CD14-positive monocyte (primary cell): ENCODE results near the gene BAIAP2L1. TPM values are rescaled to one million over a fixed set of nuclear protein-coding genes. Genes with fewer than 3 reads are reported as not detected.

ENCODE experiments used
- DNase-seq, 3 donors: peaks; one replicate each; pipeline ENCODE4 v3.0.0-alpha.2; 2011 to 2022
- H2AFZ ChIP-seq: 2 replicates; pipeline ENCODE4 v1.6.0; 2012; ENCODE audit warnings: mild to moderate bottlenecking, low read depth, low read length, inconsistent platforms; ENCODE audit not compliant: insufficient read depth, poor library complexity, severe bottlenecking
- H3K27ac ChIP-seq, 2 donors: 1 replicate in 1 of 2; 2 replicates in 1 of 2; pipeline ENCODE4 v1.5.1; 2012 to 2013; ENCODE audit warnings: low read length in 2 of 2, control low read depth in 1 of 2, inconsistent platforms in 1 of 2, low read depth in 1 of 2, mild to moderate bottlenecking in 1 of 2
- H3K27me3 ChIP-seq, 2 donors: one replicate each; pipeline versions ENCODE4 v1.6.0 to v1.6.1; 2011 to 2013; ENCODE audit warnings: low read length in 2 of 2; ENCODE audit not compliant: control insufficient read depth in 2 of 2, insufficient read depth in 2 of 2
- H3K36me3 ChIP-seq, 2 donors: replicated peaks in 1 of 2; 1 replicate in 1 of 2; 2 replicates in 1 of 2; pipeline versions ENCODE4 v1.5.1 to v1.6.1; 2012 to 2013; ENCODE audit warnings: low read length in 2 of 2, control low read depth in 1 of 2, inconsistent platforms in 1 of 2, mild to moderate bottlenecking in 1 of 2; ENCODE audit not compliant: insufficient read depth in 2 of 2, control insufficient read depth in 1 of 2
- H3K4me1 ChIP-seq, 2 donors: 1 replicate in 1 of 2; 2 replicates in 1 of 2; pipeline versions ENCODE4 v1.5.1 to v1.6.1; 2012 to 2013; ENCODE audit warnings: low read length in 2 of 2, control low read depth in 1 of 2, inconsistent platforms in 1 of 2, mild to moderate bottlenecking in 1 of 2, moderate library complexity in 1 of 2; ENCODE audit not compliant: insufficient read depth in 2 of 2, control insufficient read depth in 1 of 2
- H3K4me2 ChIP-seq: replicated peaks from 2 replicates; pipeline ENCODE3; 2012; ENCODE audit warnings: low read length, moderate library complexity, mild to moderate bottlenecking; ENCODE audit not compliant: poor library complexity, severe bottlenecking; ENCODE audit errors: extremely low read depth
- H3K4me3 ChIP-seq, 3 experiments: fragments of 200-600 bp in 1 of 3; sonication (generic) in 1 of 3; replicated peaks in 1 of 3; 1 replicate in 2 of 3; 2 replicates in 1 of 3; pipeline ENCODE4 v1.5.1; 2011 to 2013; ENCODE audit warnings: low read length in 3 of 3, mild to moderate bottlenecking in 3 of 3, control low read depth in 2 of 3, low read depth in 2 of 3, inconsistent platforms in 1 of 3, moderate library complexity in 1 of 3
- H3K79me2 ChIP-seq: 2 replicates; pipeline ENCODE4 v1.6.0; 2012; ENCODE audit warnings: mild to moderate bottlenecking, control low read depth, inconsistent platforms, low read length, moderate library complexity; ENCODE audit not compliant: insufficient read depth
- H3K9ac ChIP-seq: 2 replicates; pipeline ENCODE4 v1.6.0; 2017; ENCODE audit warnings: low read length, mild to moderate bottlenecking; ENCODE audit not compliant: insufficient read depth, poor library complexity, severe bottlenecking
- H3K9me3 ChIP-seq, 2 donors: replicated peaks in 1 of 2; 1 replicate in 1 of 2; 2 replicates in 1 of 2; pipeline versions ENCODE4 v1.5.1 to v1.6.1; 2012 to 2013; ENCODE audit warnings: low read length in 2 of 2, control low read depth in 1 of 2; ENCODE audit not compliant: control insufficient read depth in 1 of 2, insufficient read depth in 1 of 2
- H4K20me1 ChIP-seq: 2 replicates; pipeline ENCODE4 v1.6.0; 2012; ENCODE audit warnings: mild to moderate bottlenecking, low read length, control low read depth, moderate library complexity; ENCODE audit not compliant: insufficient read depth
- H3K27ac Mint-ChIP-seq, 7 donors: one replicate each; pipeline ENCODE4 v1.8.0; 2020; ENCODE audit warnings: mild to moderate bottlenecking in 7 of 7, mixed read lengths in 7 of 7, moderate library complexity in 6 of 7, inconsistent platforms in 2 of 7
- H3K27me3 Mint-ChIP-seq, 3 donors: one replicate each; pipeline ENCODE4 v1.8.0; 2021 to 2022; ENCODE audit warnings: low read depth in 3 of 3, mild to moderate bottlenecking in 3 of 3, mixed read lengths in 3 of 3, moderate library complexity in 3 of 3, inconsistent platforms in 1 of 3
- H3K36me3 Mint-ChIP-seq, 2 donors: one replicate each; pipeline ENCODE4 v1.8.0; 2020; ENCODE audit warnings: mixed read lengths in 2 of 2, inconsistent platforms in 1 of 2, mild to moderate bottlenecking in 1 of 2
- H3K4me1 Mint-ChIP-seq: one replicate; pipeline ENCODE4 v1.8.0; 2020; ENCODE audit warnings: mild to moderate bottlenecking, mixed read lengths
- H3K4me3 Mint-ChIP-seq, 2 donors: one replicate each; pipeline ENCODE4 v1.8.0; 2020; ENCODE audit warnings: mild to moderate bottlenecking in 2 of 2, mixed read lengths in 2 of 2, moderate library complexity in 1 of 2
- H3K9me3 Mint-ChIP-seq, 7 donors: one replicate each; pipeline ENCODE4 v1.8.0; 2020 to 2022; ENCODE audit warnings: mixed read lengths in 7 of 7, mild to moderate bottlenecking in 6 of 7, moderate library complexity in 6 of 7, inconsistent platforms in 2 of 7
- WGBS: methylation state at CpG from one replicate; pipeline ENCODE4 v1.1.5; 2013; ENCODE audit warnings: missing lambda C conversion rate; ENCODE audit not compliant: insufficient coverage; 5-methylcytosine and 5-hydroxymethylcytosine counted together
- intact Hi-C, 2 donors: fragments of 100-400 bp; cut with micrococcal nuclease; formaldehyde crosslinking; loops; one replicate each; pipeline versions ENCODE4 v1.15.0 to v1.15.1; 2023
- polyA plus RNA-seq, 3 donors: library from polyadenylated mRNA; depleted of rRNA in 1 of 3; unstranded in 2 of 3; stranded (reverse) in 1 of 3; fragments of 300-500 nt in 2 of 3; fragments of >200 nt in 1 of 3; fragmentation: Illumina TruSeq in 2 of 3; gene quantifications; 1 replicate in 2 of 3; 2 replicates in 1 of 3; pipeline ENCODE4 v1.2.3, GENCODE V29; 2012 to 2021
- TF ChIP-seq, protein P1 (sequence below): fragments of 200-600 bp; IDR thresholded peaks from one replicate; pipeline ENCODE4 v1.8.0; 2022; ENCODE audit warnings: antibody characterized with exemption, mild to moderate bottlenecking

Gene BAIAP2L1
- polyA plus RNA-seq, 3 donors, result 0.17 to 0.52 TPM; not detected in 1

DNA sequence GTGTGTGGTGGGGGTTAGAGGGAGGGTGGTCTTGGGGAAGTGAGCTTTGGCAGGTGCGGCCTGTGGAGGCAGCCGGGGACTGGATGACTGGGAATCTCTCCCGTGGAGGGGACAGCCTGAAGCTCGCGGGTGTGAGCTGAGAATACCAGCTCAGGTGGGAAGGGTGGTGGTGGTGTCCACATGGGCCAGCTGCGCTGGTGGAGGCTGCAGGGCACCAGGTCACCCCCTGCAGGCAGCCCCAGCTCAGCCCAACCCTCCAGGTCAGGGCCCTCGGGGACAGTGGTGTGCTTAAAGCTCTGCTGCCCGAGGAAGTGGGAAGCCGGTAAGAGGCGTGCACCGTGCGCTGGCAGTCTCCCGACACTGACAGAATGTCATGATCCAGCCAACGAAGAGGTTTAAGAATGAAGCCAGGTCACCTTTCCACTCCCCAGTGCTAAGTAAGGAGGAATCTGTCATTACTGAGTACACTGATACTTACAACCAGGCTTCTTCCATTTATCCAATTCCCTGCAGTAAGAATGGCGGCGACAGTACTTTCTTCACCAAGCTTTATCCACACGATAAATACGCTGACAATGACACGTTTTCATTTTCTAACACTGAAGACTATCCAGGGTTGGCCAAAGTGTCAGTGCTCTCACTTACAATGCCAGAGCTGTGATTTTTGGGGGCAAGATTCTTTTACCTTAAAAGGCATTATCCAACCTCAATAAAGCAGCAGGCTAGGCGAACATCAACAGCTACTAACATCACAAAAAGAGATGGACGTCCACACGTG lies 99.0 kb downstream of the BAIAP2L1 start:
- H3K36me3 Mint-ChIP-seq, result peaks cover 8 to 12% of the 10 kb centered on the region in 2 donors
- no peak overlapping the region for H2AFZ ChIP-seq
- no peaks in the 10 kb centered on the region for H3K79me2 ChIP-seq
- no peak for DNase-seq
- no peak overlapping the region for H3K9ac ChIP-seq
- peaks cover 58% of the 10 kb centered on the region for H4K20me1 ChIP-seq
- peak overlapping the region in 1 of 7 donors; percentile 8 for H3K27ac Mint-ChIP-seq
- intact Hi-C loops, result no loop called here
- no peaks in the 10 kb centered on the region for H3K4me1 ChIP-seq
- no peak overlapping the region for H3K4me3 Mint-ChIP-seq
- H3K4me2 ChIP-seq, result no peak overlapping the region
- peaks cover 0 to 2% (median 2%) of the 10 kb centered on the region in 3 donors for H3K27me3 Mint-ChIP-seq
- no peak overlapping the region for H3K27ac ChIP-seq
- no peaks in the 10 kb centered on the region for H3K27me3 ChIP-seq
- H3K9me3 Mint-ChIP-seq, result no peaks in the 10 kb centered on the region
- TF ChIP-seq, protein P1, sequence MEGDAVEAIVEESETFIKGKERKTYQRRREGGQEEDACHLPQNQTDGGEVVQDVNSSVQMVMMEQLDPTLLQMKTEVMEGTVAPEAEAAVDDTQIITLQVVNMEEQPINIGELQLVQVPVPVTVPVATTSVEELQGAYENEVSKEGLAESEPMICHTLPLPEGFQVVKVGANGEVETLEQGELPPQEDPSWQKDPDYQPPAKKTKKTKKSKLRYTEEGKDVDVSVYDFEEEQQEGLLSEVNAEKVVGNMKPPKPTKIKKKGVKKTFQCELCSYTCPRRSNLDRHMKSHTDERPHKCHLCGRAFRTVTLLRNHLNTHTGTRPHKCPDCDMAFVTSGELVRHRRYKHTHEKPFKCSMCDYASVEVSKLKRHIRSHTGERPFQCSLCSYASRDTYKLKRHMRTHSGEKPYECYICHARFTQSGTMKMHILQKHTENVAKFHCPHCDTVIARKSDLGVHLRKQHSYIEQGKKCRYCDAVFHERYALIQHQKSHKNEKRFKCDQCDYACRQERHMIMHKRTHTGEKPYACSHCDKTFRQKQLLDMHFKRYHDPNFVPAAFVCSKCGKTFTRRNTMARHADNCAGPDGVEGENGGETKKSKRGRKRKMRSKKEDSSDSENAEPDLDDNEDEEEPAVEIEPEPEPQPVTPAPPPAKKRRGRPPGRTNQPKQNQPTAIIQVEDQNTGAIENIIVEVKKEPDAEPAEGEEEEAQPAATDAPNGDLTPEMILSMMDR, result no peak
- no peaks in the 10 kb centered on the region for H3K9me3 ChIP-seq
- 90% methylated on average over 15 of the region's 22 CpGs for WGBS
- no peak overlapping the region for H3K4me3 ChIP-seq
- H3K36me3 ChIP-seq, result peaks cover 2 to 9% of the 10 kb centered on the region in 2 donors
- H3K4me1 Mint-ChIP-seq, result peaks cover 4% of the 10 kb centered on the region

DNA sequence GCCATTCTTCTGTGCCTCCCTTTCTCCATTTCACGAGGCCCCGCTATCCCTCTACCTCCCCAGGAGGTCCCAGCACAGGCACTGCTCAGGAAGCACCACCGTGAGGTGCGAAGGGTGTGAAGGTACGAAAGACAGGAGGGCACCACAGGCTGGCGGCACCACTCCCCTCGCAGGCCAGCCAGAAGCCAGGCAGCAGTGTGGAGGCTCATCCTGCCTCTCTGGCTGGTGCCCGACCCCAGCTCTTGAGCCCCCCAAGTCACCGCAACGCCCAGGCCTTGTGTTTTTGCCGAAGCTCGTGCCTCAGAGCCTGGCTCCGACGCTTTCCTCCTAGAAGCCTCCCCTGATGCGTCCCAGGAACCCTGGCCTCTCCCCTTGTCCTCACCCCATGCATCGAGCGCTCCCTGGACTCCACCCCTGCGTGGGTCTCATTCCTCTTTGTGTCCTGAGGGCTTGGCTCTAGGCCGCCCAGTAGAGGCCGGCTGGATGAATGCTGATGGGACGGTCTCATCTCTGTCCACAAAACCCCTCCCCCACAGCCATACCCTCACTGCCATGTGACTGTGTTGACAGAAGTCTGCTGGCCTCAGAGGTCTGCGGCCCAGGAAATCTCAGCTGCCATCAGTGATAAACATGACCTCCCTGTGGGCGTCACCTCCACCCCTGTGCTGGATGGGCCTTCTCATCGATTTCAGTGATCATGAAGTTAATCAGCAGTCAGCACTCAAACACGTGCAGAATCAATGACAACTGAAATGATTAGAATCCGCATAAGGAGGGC lies 100.1 kb downstream of the BAIAP2L1 start:
- intact Hi-C loops, result no loop called here
- H4K20me1 ChIP-seq, result peaks cover 69% of the 10 kb centered on the region
- 99% methylated on average over 23 of the region's 26 CpGs for WGBS
- peaks cover 4% of the 10 kb centered on the region for H3K4me1 Mint-ChIP-seq
- H3K4me3 Mint-ChIP-seq, result no peak overlapping the region
- no peak for DNase-seq
- no peak overlapping the region for H3K4me3 ChIP-seq
- no peak overlapping the region for H2AFZ ChIP-seq
- H3K4me1 ChIP-seq, result no peaks in the 10 kb centered on the region
- peak overlapping the region in 1 of 7 donors; percentile 12 for H3K27ac Mint-ChIP-seq
- no peak overlapping the region for H3K4me2 ChIP-seq
- TF ChIP-seq, protein P1, result no peak
- H3K36me3 ChIP-seq, result peaks cover 3 to 19% of the 10 kb centered on the region in 2 donors
- no peak overlapping the region for H3K9ac ChIP-seq
- no peaks in the 10 kb centered on the region for H3K79me2 ChIP-seq
- no peaks in the 10 kb centered on the region for H3K27me3 ChIP-seq
- H3K9me3 Mint-ChIP-seq, result no peaks in the 10 kb centered on the region
- H3K36me3 Mint-ChIP-seq, result peaks cover 6 to 20% of the 10 kb centered on the region in 2 donors
- H3K27ac ChIP-seq, result no peak overlapping the region
- H3K27me3 Mint-ChIP-seq, result peaks cover 0 to 3% (median 2%) of the 10 kb centered on the region in 3 donors
- H3K9me3 ChIP-seq, result no peaks in the 10 kb centered on the region
